GM19397 (cell line): Measurements from ENCODE around the gene KDM4F.

ENCODE experiments used
- ATAC-seq: cut with Tn5 transposase; IDR thresholded peaks from one replicate; pipeline ENCODE4 v1.9.1; 2021; ENCODE audit warnings: mild to moderate bottlenecking, moderate library complexity; ENCODE audit not compliant: unreplicated experiment

KDM4F gene

DNA sequence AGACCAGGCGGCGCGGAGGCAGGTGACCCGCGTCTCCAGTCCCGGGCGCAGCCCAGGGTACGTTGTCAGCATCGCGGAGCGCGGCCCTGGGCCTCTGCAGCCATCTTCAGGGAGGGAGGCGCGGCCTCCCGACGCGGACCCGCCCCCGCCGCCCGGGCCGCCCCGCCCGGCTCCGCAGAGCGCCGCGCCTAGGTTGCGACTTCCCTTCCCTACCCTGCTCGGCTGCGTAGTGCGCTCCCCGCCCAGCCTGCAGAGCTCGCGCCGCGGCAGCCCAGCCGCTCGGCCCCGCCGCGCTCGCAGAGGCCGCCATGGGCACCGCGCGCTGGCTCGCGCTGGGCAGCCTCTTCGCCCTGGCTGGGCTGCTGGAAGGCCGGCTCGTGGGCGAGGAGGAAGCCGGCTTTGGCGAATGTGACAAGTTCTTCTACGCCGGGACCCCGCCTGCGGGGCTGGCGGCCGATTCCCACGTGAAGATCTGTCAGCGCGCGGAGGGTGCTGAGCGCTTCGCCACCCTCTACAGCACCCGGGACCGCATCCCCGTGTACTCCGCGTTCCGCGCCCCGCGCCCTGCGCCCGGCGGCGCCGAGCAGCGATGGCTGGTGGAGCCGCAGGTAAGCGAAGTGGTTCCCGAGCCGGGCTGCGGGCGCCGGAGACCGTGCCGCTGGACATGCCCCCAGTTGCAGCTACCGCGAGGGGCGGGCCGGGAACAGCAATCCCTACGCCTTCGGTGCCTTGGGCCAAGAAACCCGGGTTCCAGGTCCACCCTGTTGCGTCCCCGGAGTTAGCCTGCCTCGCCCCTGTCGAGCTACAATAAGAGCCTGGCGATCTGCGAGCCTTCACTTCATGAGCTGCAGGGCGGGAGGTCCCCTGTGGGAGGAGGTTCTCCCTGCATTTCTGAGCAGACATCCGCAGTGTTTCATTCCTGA is 40.7 kb downstream of the KDM4F start, which contains the start of gene ENDOD1:
TSS of gene ENDOD1 (plus strand) at position 227 of the 923 bp plus-strand sequence. CDS start at position 309, 82 bp downstream.
- ATAC-seq, result peak; percentile 89

DNA sequence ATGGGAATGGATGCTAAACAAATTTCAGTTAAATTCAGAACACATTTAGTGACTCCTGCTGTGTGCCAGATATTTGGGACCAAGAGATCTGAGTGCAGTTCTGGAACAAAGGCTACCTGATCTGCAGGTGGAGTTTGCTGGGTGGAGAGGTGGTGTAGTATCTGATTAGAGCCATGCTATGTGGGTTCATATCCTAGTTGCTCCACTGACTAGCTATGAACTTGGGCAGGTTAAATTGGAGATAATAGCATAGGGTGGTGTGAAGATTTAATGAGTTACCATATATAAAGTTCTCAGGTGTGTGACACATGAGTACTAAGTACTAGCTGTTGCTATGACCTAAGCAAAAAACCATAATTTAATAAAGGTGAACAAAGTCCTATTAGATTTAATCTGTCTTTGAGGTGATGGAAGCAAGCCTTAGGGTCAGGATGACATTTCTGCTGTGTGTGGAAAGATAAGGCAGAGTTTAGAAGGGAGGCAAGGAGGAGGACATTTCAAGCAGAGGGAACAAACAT is 42.5 kb downstream of the KDM4F start:
- ATAC-seq, result no peak

DNA sequence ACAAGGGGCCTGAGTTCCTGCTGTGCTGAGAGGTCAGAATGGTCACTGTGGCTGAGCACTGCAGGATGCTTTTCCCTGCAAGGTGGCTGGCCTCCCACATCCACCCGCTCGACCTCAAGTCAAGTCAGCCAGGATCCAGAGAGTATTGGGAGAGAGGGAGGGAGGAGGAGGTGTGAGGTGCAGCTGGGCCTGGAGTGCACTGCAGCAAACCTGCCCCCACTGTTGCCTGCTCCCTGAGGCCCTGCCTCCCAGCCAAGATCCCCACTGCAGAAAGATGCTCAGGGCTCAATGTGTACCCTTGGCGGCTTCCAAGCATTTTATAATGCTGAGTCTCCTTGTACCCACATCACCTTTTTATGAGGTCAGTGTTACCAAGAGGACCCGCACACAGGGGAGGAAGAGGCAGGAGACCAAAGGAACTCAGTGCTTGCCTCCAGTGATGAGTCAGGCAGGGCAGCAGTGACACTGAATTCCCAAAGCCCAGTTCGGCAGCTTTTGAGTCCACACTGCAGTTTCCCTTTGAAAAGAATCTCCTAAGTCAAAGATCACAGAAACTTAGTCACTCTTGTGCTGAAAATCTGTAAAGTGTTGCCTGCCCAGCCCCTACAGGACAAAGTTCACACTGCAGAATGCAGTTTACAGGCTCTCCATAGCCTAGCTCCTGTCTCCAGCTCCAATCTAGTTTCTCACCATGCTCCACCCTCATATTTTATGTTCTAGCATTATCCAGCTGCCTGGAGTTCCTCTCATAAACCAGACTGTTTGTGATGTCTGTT is 43.5 kb downstream of the KDM4F start:
- no peak for ATAC-seq

DNA sequence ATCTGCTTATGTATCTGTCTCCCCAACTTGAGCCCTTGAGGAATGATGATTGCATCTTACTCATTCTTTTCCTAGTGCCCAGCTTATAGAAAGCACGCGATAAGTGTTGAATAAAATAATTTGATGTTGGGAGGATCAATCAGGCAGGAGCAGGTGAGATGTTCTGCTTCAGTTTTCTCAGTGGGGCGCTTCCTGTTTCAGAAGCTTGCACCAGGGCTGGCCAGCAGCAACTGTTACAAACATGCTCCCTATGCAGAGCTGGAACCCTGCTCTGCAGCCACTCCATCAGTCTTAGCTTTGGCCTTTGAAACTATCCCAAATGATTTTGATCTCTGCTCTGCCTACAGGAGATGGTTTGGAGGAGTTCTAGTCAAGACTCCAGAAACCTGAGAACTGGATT is 44.3 kb downstream of the KDM4F start:
- ATAC-seq, result no peak

DNA sequence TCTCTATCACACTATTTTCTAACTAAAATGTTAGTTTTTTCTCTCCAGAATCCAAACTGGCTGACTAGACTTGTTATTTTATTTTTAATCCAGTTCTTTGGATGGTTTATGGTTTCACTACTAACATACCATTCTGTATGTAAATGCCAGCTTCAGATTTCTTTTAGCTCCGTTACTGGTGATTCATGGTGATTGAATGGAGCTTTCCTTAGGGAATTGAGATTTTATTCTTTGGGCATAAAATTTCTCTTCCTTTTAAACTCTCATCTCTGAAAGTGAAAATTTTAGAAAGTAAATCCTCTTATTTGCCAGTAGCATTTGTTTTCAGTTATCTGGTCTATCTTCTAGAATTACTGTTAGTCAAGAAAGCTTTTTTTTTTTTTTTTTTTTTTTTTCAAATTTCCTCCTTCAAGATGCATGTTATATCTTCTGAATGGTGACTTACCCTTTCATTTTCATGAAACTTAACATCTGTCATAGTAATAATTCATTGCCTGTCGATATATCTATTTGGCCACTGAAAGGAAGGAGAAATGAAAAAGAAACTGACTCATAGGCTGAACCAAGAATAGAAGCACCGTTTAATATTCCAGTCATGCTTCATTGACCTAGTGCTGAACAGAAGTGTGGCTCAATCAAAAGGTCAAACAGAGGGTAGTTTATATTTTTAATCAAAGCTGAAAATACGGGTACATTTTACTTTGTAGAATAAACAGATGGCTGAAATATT is 46.8 kb downstream of the KDM4F start:
- peak; percentile 67 for ATAC-seq

DNA sequence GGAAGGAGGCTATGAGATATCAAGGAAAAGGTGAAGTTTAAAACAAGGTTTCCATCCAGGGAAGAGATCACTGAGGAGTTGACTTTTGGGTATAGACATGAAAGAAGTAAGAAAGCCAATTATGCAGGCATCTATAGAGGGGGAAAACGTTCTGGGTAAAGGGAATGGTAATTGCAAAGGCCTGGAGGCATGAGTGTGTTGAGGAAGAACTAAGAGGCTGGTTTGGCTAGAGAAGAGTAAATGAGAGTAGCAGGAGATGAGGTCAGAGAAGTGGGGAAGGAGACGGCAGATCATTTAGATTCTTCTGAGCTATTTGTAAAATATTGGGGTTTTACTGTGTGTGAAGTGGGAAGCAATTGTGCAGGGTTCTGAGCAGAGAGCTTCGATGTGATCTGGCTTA is 48.0 kb downstream of the KDM4F start:
- no peak for ATAC-seq

DNA sequence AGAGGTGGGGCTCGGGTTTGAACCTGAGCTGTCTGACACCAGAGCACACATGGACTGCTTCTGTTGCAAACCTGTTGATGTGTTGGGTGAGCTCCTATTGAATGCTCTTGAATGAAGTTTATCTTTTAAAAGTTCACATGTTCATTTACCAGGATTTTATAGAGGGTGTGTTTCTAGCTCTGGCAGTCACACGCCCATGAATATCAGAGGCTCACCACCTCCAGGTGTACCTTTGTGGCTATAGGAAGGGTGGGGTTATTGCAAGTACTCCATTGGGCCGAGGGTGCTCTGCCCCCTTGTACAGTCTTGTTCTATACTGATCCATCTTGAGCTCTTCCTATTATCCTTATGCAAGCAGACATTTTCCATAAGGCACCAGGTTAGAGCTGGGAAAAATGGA is 49.6 kb downstream of the KDM4F start:
- ATAC-seq, result no peak

DNA sequence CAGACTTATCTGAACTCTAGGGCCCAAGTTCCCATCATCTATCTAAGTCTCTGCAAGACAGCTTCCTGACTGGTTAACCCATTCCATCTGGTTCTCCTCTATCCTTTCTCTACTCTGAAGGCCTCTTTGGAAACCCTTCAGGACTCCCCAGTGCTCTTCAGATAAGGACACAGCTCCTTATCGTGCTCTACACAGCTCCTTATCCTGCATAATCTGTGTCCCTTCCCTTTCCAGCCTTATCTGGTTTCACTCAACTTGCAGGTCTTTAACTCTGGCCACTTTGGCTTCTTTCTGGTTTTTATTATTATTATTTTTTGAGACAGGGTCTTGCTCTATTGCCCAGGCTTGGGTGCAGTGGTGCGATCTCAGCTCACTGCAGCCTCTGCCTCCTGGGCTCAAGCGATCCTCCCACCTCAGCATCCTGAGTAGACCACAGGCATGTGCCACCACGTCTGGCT is 51.0 kb downstream of the KDM4F start:
- no peak for ATAC-seq
